HepG2 (cell line): Measurements from ENCODE around the gene DSG4. TPM values are rescaled to one million over a fixed set of nuclear protein-coding genes. Genes with fewer than 3 reads are reported as not detected.
A peak's percentile ranks its signal among the peaks of the same experiment; 100 is the strongest.

Source experiments
- FOSL2 ChIP-seq: sonication (generic); formaldehyde crosslinking; IDR thresholded peaks from 2 replicates; pipeline ENCODE4 v1.4.0; 2020; ENCODE audit warnings: missing genetic modification reagents
- MAFF ChIP-seq: IDR thresholded peaks from 2 replicates; pipeline ENCODE4 v1.6.1; 2011; ENCODE audit warnings: low read depth, low read length, improper control_type of control experiment
- MAFK ChIP-seq, 2 experiments: IDR thresholded peaks in 1 of 2; conservative IDR thresholded peaks in 1 of 2; 2 replicates each; pipeline ENCODE4 v1.6.1; 2011; ENCODE audit warnings: improper control_type of control experiment in 2 of 2, low read length in 2 of 2
- NFIC ChIP-seq: IDR thresholded peaks from 2 replicates; pipeline ENCODE4 v1.6.1; 2012; ENCODE audit warnings: mild to moderate bottlenecking, low read length, inconsistent platforms
- PAX8 ChIP-seq: sonication (generic); formaldehyde crosslinking; IDR thresholded peaks from 2 replicates; pipeline ENCODE4 v1.8.0; 2022; ENCODE audit warnings: mild to moderate bottlenecking, missing genetic modification reagents, borderline replicate concordance
- SMC3 ChIP-seq: IDR thresholded peaks from 2 replicates; pipeline ENCODE4 v1.6.1; 2011; ENCODE audit warnings: low read length, improper control_type of control experiment
- SOX6 ChIP-seq, 2 experiments: fragments of 450-650 bp in 1 of 2; sonication (generic) in 1 of 2; formaldehyde crosslinking in 1 of 2; IDR thresholded peaks; 2 replicates each; pipeline versions ENCODE4 v1.4.0 to v1.6.1; 2017 to 2020; ENCODE audit warnings: antibody characterized with exemption in 1 of 2, mild to moderate bottlenecking in 1 of 2, missing genetic modification reagents in 1 of 2
- SP1 ChIP-seq, 2 experiments: fragments of 450-650 bp in 1 of 2; sonication (generic) in 1 of 2; formaldehyde crosslinking in 1 of 2; IDR thresholded peaks; 2 replicates each; pipeline versions ENCODE4 v1.4.0 to v1.6.1; 2016 to 2020; ENCODE audit warnings: missing genetic modification reagents in 1 of 2
- SP2 ChIP-seq: sonication (generic); formaldehyde crosslinking; IDR thresholded peaks from 2 replicates; pipeline ENCODE4 v1.5.1; 2020; ENCODE audit warnings: mild to moderate bottlenecking, missing genetic modification reagents
- STAG1 ChIP-seq: sonication (generic); formaldehyde crosslinking; IDR thresholded peaks from 2 replicates; pipeline ENCODE4 v1.4.0; 2020; ENCODE audit warnings: missing genetic modification reagents
- TRAFD1 ChIP-seq: sonication (generic); formaldehyde crosslinking; IDR thresholded peaks from 2 replicates; pipeline ENCODE4 v1.5.1; 2020; ENCODE audit warnings: missing genetic modification reagents, mild to moderate bottlenecking, borderline replicate concordance
- ZBTB39 ChIP-seq: sonication (generic); formaldehyde crosslinking; IDR thresholded peaks from 2 replicates; pipeline ENCODE4 v1.5.0; 2020; ENCODE audit warnings: missing genetic modification reagents
- ZKSCAN1 ChIP-seq: fragments of 150-350 bp; IDR thresholded peaks from 2 replicates; pipeline ENCODE4 v1.6.1; 2014; ENCODE audit warnings: low read length
- ZMYM3 ChIP-seq: sonication (generic); formaldehyde crosslinking; IDR thresholded peaks from 2 replicates; pipeline ENCODE4 v1.5.1; 2020; ENCODE audit warnings: mild to moderate bottlenecking, missing genetic modification reagents
- ZNF101 ChIP-seq: sonication (generic); formaldehyde crosslinking; IDR thresholded peaks from 2 replicates; pipeline ENCODE4 v1.4.0; 2020; ENCODE audit warnings: mild to moderate bottlenecking, low read depth, missing genetic modification reagents, borderline replicate concordance
- ZNF382 ChIP-seq: sonication (generic); formaldehyde crosslinking; IDR thresholded peaks from 2 replicates; pipeline ENCODE4 v1.5.0; 2020; ENCODE audit warnings: missing genetic modification reagents, mild to moderate bottlenecking, borderline replicate concordance
- ZNF557 ChIP-seq: sonication (generic); formaldehyde crosslinking; IDR thresholded peaks from 2 replicates; pipeline ENCODE4 v1.4.0; 2020; ENCODE audit warnings: missing genetic modification reagents
- ZNF607 ChIP-seq: sonication (generic); formaldehyde crosslinking; IDR thresholded peaks from 2 replicates; pipeline ENCODE4 v1.5.1; 2020; ENCODE audit warnings: missing genetic modification reagents, mild to moderate bottlenecking, borderline replicate concordance
- ZNF615 ChIP-seq: sonication (generic); formaldehyde crosslinking; IDR thresholded peaks from 2 replicates; pipeline ENCODE4 v1.5.0; 2020; ENCODE audit warnings: mild to moderate bottlenecking, missing genetic modification reagents, borderline replicate concordance
- ZNF709 ChIP-seq: sonication (generic); formaldehyde crosslinking; IDR thresholded peaks from 2 replicates; pipeline ENCODE4 v1.5.0; 2020; ENCODE audit warnings: mild to moderate bottlenecking, missing genetic modification reagents
- ZNF781 ChIP-seq: sonication (generic); formaldehyde crosslinking; IDR thresholded peaks from 2 replicates; pipeline ENCODE4 v1.5.1; 2020; ENCODE audit warnings: borderline replicate concordance, mild to moderate bottlenecking, missing genetic modification reagents; ENCODE audit errors: not compliant biosample characterization
- polyA plus RNA-seq, 8 experiments: library from polyadenylated mRNA; depleted of rRNA in 3 of 8; stranded (reverse) in 7 of 8; unstranded in 1 of 8; fragments of >200 nt; fragmentation: Illumina TruSeq in 4 of 8; extraction: Trizol in 4 of 8; gene quantifications; 2 replicates each; pipeline versions ENCODE4 v1.2.1 to v1.2.3, GENCODE V29; 2011 to 2016; ENCODE audit warnings: low read depth in 4 of 8, missing spikeins in 1 of 8, mixed read lengths in 1 of 8; ENCODE audit not compliant: insufficient read depth in 1 of 8
- total RNA-seq, 5 experiments: library from RNA; depleted of rRNA; stranded (reverse); fragments of >200 nt; fragmentation: Illumina TruSeq; extraction: Trizol; gene quantifications; 2 replicates each; pipeline ENCODE4 v1.2.3, GENCODE V29; 2016; ENCODE audit warnings: low read depth in 1 of 5
- TF ChIP-seq, protein P1 (sequence below): sonication (generic); formaldehyde crosslinking; IDR thresholded peaks from 2 replicates; pipeline ENCODE4 v1.4.0; 2020; ENCODE audit warnings: missing genetic modification reagents
- TF ChIP-seq, protein P2 (sequence below): sonication (generic); formaldehyde crosslinking; IDR thresholded peaks from 2 replicates; pipeline ENCODE4 v1.4.0; 2020; ENCODE audit warnings: mild to moderate bottlenecking, missing genetic modification reagents

The DSG4 gene
- total and polyA plus RNA-seq, 2 of the 13 experiments (the other 11 are each of a cell fraction or from before 2014, with no cell fraction given), result 0.07 TPM; not detected in 1

GRCh38 chr18:31424383-31424988 is 47.9 kb downstream of the DSG4 start (continued):
- no peak for TF ChIP-seq SOX6 (IDR thresholded peaks at IDR 0.05)
- TF ChIP-seq SOX6 (CRISPR knock-in tag; IDR thresholded peaks at IDR 0.05), result 0 out of 2 replicates have a peak, but pooled peaks have one; percentile 22
- TF ChIP-seq MAFK (conservative IDR thresholded peaks at IDR 0.05 in 1 of 2, IDR thresholded peaks at IDR 0.05 in 1 of 2; ENCODE audit: low read length in 2 of 2), result peak; percentile 44 to 70; a peak in 3 of 4 replicates
- peak; percentile 53; the same call in 1 of the 2 replicates for TF ChIP-seq MAFF
- no peak for TF ChIP-seq FOSL2 (CRISPR knock-in tag)
- no peak for TF ChIP-seq ZNF781
- TF ChIP-seq SP2 (CRISPR knock-in tag), result no peak
- no peak for TF ChIP-seq ZMYM3 (CRISPR knock-in tag)
- TF ChIP-seq, protein P1, sequence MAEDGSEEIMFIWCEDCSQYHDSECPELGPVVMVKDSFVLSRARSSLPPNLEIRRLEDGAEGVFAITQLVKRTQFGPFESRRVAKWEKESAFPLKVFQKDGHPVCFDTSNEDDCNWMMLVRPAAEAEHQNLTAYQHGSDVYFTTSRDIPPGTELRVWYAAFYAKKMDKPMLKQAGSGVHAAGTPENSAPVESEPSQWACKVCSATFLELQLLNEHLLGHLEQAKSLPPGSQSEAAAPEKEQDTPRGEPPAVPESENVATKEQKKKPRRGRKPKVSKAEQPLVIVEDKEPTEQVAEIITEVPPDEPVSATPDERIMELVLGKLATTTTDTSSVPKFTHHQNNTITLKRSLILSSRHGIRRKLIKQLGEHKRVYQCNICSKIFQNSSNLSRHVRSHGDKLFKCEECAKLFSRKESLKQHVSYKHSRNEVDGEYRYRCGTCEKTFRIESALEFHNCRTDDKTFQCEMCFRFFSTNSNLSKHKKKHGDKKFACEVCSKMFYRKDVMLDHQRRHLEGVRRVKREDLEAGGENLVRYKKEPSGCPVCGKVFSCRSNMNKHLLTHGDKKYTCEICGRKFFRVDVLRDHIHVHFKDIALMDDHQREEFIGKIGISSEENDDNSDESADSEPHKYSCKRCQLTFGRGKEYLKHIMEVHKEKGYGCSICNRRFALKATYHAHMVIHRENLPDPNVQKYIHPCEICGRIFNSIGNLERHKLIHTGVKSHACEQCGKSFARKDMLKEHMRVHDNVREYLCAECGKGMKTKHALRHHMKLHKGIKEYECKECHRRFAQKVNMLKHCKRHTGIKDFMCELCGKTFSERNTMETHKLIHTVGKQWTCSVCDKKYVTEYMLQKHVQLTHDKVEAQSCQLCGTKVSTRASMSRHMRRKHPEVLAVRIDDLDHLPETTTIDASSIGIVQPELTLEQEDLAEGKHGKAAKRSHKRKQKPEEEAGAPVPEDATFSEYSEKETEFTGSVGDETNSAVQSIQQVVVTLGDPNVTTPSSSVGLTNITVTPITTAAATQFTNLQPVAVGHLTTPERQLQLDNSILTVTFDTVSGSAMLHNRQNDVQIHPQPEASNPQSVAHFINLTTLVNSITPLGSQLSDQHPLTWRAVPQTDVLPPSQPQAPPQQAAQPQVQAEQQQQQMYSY, result no peak
- peak; percentile 84 for TF ChIP-seq STAG1 (CRISPR knock-in tag)
- TF ChIP-seq NFIC, result no peak
- no peak for TF ChIP-seq ZNF382 (CRISPR knock-in tag)
- no peak for TF ChIP-seq TRAFD1 (CRISPR knock-in tag)
- TF ChIP-seq ZBTB39, result no peak
- TF ChIP-seq ZKSCAN1, result no peak
- TF ChIP-seq, protein P2, sequence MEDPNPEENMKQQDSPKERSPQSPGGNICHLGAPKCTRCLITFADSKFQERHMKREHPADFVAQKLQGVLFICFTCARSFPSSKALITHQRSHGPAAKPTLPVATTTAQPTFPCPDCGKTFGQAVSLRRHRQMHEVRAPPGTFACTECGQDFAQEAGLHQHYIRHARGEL (CRISPR knock-in tag), result no peak
- no peak for TF ChIP-seq ZNF557
- TF ChIP-seq PAX8 (CRISPR knock-in tag), result no peak
- TF ChIP-seq ZNF101 (CRISPR knock-in tag), result no peak
- TF ChIP-seq SMC3, result peak; percentile 68
- no peak for TF ChIP-seq SP1 (IDR thresholded peaks at IDR 0.05)
- no peak for TF ChIP-seq SP1 (CRISPR knock-in tag; IDR thresholded peaks at IDR 0.05)
- TF ChIP-seq ZNF615 (CRISPR knock-in tag), result no peak
- TF ChIP-seq ZNF607 (CRISPR knock-in tag), result no peak
- TF ChIP-seq ZNF709 (CRISPR knock-in tag), result no peak
